DOHH2 (cell line): ENCODE measurements around the gene ACOT9.
"Not testable (repeated sequence)": the region's sequence is repeated elsewhere in the genome, so short reads cannot be mapped to it uniquely, and the experiment has no call there.

Source experiments
- CTCF ChIP-seq: fragments of 200-600 bp; sonication (generic); IDR thresholded peaks from one replicate; pipeline ENCODE4 v1.5.1; 2014; ENCODE audit warnings: antibody characterized with exemption, mild to moderate bottlenecking, low read depth, low read length; ENCODE audit not compliant: poor library complexity, severe bottlenecking
- EZH2phosphoT487 ChIP-seq: fragments of 200-600 bp; sonication (generic); IDR thresholded peaks from 2 replicates; pipeline ENCODE4 v1.6.1; 2017; ENCODE audit warnings: borderline replicate concordance, mild to moderate bottlenecking, antibody characterized with exemption, low read length, moderate library complexity, mixed read lengths

GRCh38 chrX:23743623-23743971 lies 521 bp upstream of the ACOT9 start:
- not testable (repeated sequence) for TF ChIP-seq CTCF, EZH2phosphoT487
